AG10803 (cell line): ENCODE measurements around the gene ZNRF1.

ENCODE experiments used
- DNase-seq: peaks from one replicate; pipeline ENCODE4 v3.0.0; 2010; ENCODE audit warnings: low read depth
- H3K4me3 ChIP-seq: 2 replicates; pipeline ENCODE4 v1.5.1; 2011; ENCODE audit warnings: mild to moderate bottlenecking, low read length, control low read depth
- CTCF ChIP-seq: conservative IDR thresholded peaks from 2 replicates; pipeline ENCODE4 v1.5.1; 2011; ENCODE audit warnings: mild to moderate bottlenecking, low read length, control low read depth, inconsistent platforms

ZNRF1 gene

GRCh38 chr16:75073545-75074303 lies 74.9 kb downstream of the ZNRF1 start:
- H3K4me3 ChIP-seq = no peak overlapping the region
- DNase-seq = no peak
- no peak for TF ChIP-seq CTCF

- no peak for DNase-seq
- no peak overlapping the region for H3K4me3 ChIP-seq
- TF ChIP-seq CTCF = no peak
Measured at GRCh38 chr16:75074304-75074793, 75.5 kb downstream of the ZNRF1 start.

GRCh38 chr16:75074920-75075687 lies 76.3 kb downstream of the ZNRF1 start:
- H3K4me3 ChIP-seq = no peak overlapping the region

GRCh38 chr16:75075688-75076268 lies 77.0 kb downstream of the ZNRF1 start:
- H3K4me3 ChIP-seq = no peak overlapping the region
- DNase-seq = no peak
- no peak for TF ChIP-seq CTCF

More at GRCh38 chr16:75074920-75075687, 76.3 kb downstream of the ZNRF1 start:
- TF ChIP-seq CTCF = no peak
- DNase-seq = no peak

GRCh38 chr16:75078886-75079285 lies 80.1 kb downstream of the ZNRF1 start:
- H3K4me3 ChIP-seq = no peak overlapping the region
- no peak for TF ChIP-seq CTCF
- DNase-seq = no peak

GRCh38 chr16:75079346-75079926 lies 80.6 kb downstream of the ZNRF1 start:
- TF ChIP-seq CTCF = no peak
- DNase-seq = no peak
- H3K4me3 ChIP-seq = no peak overlapping the region
